ENCODE data around the gene CPTP. TPM values are rescaled to one million over a fixed set of nuclear protein-coding genes. Genes with fewer than 3 reads are reported as not detected.

CPTP gene
- total RNA-seq, 2 donors from 2014 or later, result 45.4 to 60.2 TPM

- Histone ChIP-seq H3K9ac (ENCODE audit: low read depth in 2 of 2, low read length in 2 of 2) (peak overlapping the region in 1 of 2 donors; percentile 43), H3K4me3 (no peak overlapping the region), H3K36me3 (no peaks in the 10 kb centered on the region), H3K4me1 (peaks cover 13% of the 10 kb centered on the region), H3K27ac (no peak overlapping the region), H3K27me3 (no peaks in the 10 kb centered on the region), H3K9me3 (no peaks in the 10 kb centered on the region)
- TF ChIP-seq CTCF (IDR thresholded peaks at IDR 0.05), result no peak
- intact Hi-C loops (cut with DNase I), result no loop called here
- no peak for DNase-seq
These were observed 3.1 kb upstream of the CPTP start for GRCh38 chr1:1321477-1321876.

- H3K27me3 ChIP-seq, result no peaks in the 10 kb centered on the region
- no peak for DNase-seq
- no peaks in the 10 kb centered on the region for H3K36me3 ChIP-seq
- no peak overlapping the region for H3K9ac ChIP-seq (ENCODE audit: low read depth in 2 of 2, low read length in 2 of 2)
- H3K27ac ChIP-seq, result no peak overlapping the region
- no peak overlapping the region for H3K4me3 ChIP-seq
- H3K9me3 ChIP-seq, result no peaks in the 10 kb centered on the region
- TF ChIP-seq CTCF (IDR thresholded peaks at IDR 0.05), result no peak
- peaks cover 13% of the 10 kb centered on the region for H3K4me1 ChIP-seq
- intact Hi-C loops (cut with DNase I), result no loop called here
These were observed 2.2 kb upstream of the CPTP start for GRCh38 chr1:1322418-1322817.

DNA sequence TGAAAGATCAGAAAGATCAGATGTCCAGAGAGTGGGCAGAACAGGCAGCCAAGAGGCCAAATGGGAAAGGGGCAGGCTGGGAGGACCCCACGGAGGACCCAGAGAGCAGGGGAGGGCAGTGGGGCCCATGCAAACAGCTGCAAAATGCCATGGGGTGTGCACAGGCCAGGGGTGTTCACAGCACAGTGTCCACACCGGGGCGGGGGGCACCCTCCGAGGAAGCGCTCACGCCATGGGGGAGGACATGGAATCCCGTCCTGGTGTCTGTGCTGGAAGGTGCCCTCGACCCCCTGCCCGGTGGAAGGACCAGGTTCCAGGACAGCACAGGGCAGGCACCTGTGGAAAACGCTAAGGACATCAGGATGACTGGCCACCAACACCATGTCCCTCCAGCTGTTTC, 1.6 kb upstream of the CPTP start:
- no peak overlapping the region for H3K4me3 ChIP-seq
- TF ChIP-seq CTCF (IDR thresholded peaks at IDR 0.05), result no peak

DNA sequence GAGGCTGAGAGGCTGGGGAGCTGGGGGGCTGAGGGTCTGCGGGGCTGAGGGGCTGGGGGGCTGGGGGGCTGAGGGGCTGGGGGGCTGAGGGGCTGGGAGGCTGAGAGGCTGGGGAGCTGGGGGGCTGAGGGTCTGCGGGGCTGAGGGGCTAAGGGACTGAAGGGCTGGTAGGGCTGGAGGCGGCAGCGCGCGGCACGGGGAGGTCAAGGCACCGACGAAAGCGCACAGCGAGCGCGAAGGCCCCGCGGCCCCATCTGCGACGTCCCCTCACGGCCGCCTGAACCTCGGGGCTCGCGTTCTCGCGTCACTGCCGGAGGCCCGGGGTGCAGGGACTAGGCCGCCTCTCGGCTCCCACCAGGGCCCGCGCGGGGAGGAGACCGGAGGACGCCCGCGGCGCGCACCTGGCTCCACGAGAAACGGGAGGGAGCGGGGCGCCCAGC, 498 bp upstream of the CPTP start:
- DNase-seq, result no peak
- TF ChIP-seq CTCF (IDR thresholded peaks at IDR 0.05), result no peak
- peak overlapping the region; percentile 71 to 91 for H3K9ac ChIP-seq (ENCODE audit: low read depth in 2 of 2, low read length in 2 of 2)
- H3K27me3 ChIP-seq, result no peaks in the 10 kb centered on the region
- H3K4me3 ChIP-seq, result peak overlapping the region; percentile 99
- H3K36me3 ChIP-seq, result no peaks in the 10 kb centered on the region
- H3K27ac ChIP-seq, result peak overlapping the region; percentile 88
- intact Hi-C loops (cut with DNase I), result no loop called here
- peaks cover 13% of the 10 kb centered on the region for H3K4me1 ChIP-seq
- H3K9me3 ChIP-seq, result no peaks in the 10 kb centered on the region

More for the DNA sequence above, 1.6 kb upstream of the CPTP start:
- no peaks in the 10 kb centered on the region for H3K36me3 ChIP-seq
- no peak overlapping the region for H3K9ac ChIP-seq (ENCODE audit: low read depth in 2 of 2, low read length in 2 of 2)
- no peak overlapping the region for H3K27ac ChIP-seq
- H3K4me1 ChIP-seq, result peaks cover 13% of the 10 kb centered on the region
- intact Hi-C loops (cut with DNase I), result no loop called here
- no peaks in the 10 kb centered on the region for H3K9me3 ChIP-seq
- no peaks in the 10 kb centered on the region for H3K27me3 ChIP-seq
- DNase-seq, result no peak

- Histone ChIP-seq H3K4me3 (peak overlapping the region; percentile 99), H3K27ac (peak overlapping the region; percentile 88), H3K9ac (ENCODE audit: low read depth in 2 of 2, low read length in 2 of 2) (peak overlapping the region; percentile 89 to 99), H3K36me3 (no peaks in the 10 kb centered on the region), H3K4me1 (peaks cover 13% of the 10 kb centered on the region), H3K27me3 (no peaks in the 10 kb centered on the region), H3K9me3 (no peaks in the 10 kb centered on the region)
- no peak for TF ChIP-seq CTCF (IDR thresholded peaks at IDR 0.05)
- DNase-seq, result peak; percentile 58
- intact Hi-C loops (cut with DNase I), result no loop called here
These were observed 879 bp downstream of the CPTP start for GRCh38 chr1:1325288-1326074.

Measured in colonic mucosa (tissue), 4 donors.